Mucosa of descending colon (tissue), 3 donors: ENCODE measurements around the gene PROKR1. TPM values are rescaled to one million over a fixed set of nuclear protein-coding genes. Genes with fewer than 3 reads are reported as not detected.

Experiments
- ATAC-seq: fragments of 200-7000 bp; cut with Tn5 transposase; one replicate; pipeline ENCODE4 v1.9.1; 2020; ENCODE audit warnings: mild to moderate bottlenecking, moderate library complexity
- DNase-seq, 3 donors: peaks; one replicate each; pipeline ENCODE4 v3.0.0-alpha.2; 2020
- H3K36me3 ChIP-seq: fragments of 200-600 bp; one replicate; pipeline ENCODE4 v1.8.0; 2021; ENCODE audit warnings: low read depth, mild to moderate bottlenecking
- H3K4me1 ChIP-seq: fragments of 200-600 bp; one replicate; pipeline ENCODE4 v1.8.0; 2021; ENCODE audit warnings: low read depth, mild to moderate bottlenecking
- H3K4me3 ChIP-seq: fragments of 200-600 bp; one replicate; pipeline ENCODE4 v1.8.0; 2021; ENCODE audit warnings: mild to moderate bottlenecking
- H3K9me3 ChIP-seq: fragments of 200-600 bp; one replicate; pipeline ENCODE4 v1.8.0; 2021; ENCODE audit warnings: mild to moderate bottlenecking
- CTCF ChIP-seq: fragments of 200-600 bp; IDR thresholded peaks from one replicate; pipeline ENCODE4 v1.8.0; 2022; ENCODE audit warnings: antibody characterized with exemption, mild to moderate bottlenecking
- intact Hi-C, 2 donors: fragments of 100-400 bp; cut with DNase I in 1 of 2; cut with micrococcal nuclease in 1 of 2; formaldehyde crosslinking; loops; one replicate each; pipeline versions ENCODE4 v1.11.0 to v1.11.1; 2022; cut with DNase I, micrococcal nuclease
- total RNA-seq, 3 donors: library from RNA; stranded (reverse); fragmentation: NEBNext Ultra II Directional in 2 of 3; extraction: Animal tissue kit (Norgen Biotek cat#: 25700) in 2 of 3; gene quantifications; one replicate each; pipeline versions ENCODE4 v1.2.1 to v1.2.4, GENCODE V29; 2021 to 2023
- donor health status: DM: no; HTN: no; CAD: no; lungs with moderate emphysema.
- donor health status: DM: no; HTN: no; CAD: no.
- donor health status: DM: no; HTN: yes; CAD: no.

PROKR1 gene
- total RNA-seq, 3 donors from 2014 or later: 0.12 to 0.73 TPM; not detected in 1

- TF ChIP-seq CTCF: no peak
- Histone ChIP-seq H3K4me3 (no peak overlapping the region), H3K9me3 (no peaks in the 10 kb centered on the region), H3K36me3 (no peaks in the 10 kb centered on the region), H3K4me1 (no peaks in the 10 kb centered on the region)
- ATAC-seq (peak; percentile 45), DNase-seq (peak in 1 of 3 donors; percentile 7)
- intact Hi-C loops: no loop called here
Measured at GRCh38 chr2:68653538-68653982, 10.2 kb downstream of the PROKR1 start.

- Histone ChIP-seq H3K4me3 (no peak overlapping the region), H3K36me3 (no peaks in the 10 kb centered on the region), H3K4me1 (no peaks in the 10 kb centered on the region), H3K9me3 (no peaks in the 10 kb centered on the region)
- intact Hi-C loops: no loop called here
- ATAC-seq (no peak), DNase-seq (no peak)
- TF ChIP-seq CTCF: no peak
Measured at GRCh38 chr2:68658266-68658665, 14.9 kb downstream of the PROKR1 start.

GRCh38 chr2:68659081-68659480, 15.7 kb downstream of the PROKR1 start:
- TF ChIP-seq CTCF: no peak
- H3K36me3 ChIP-seq: no peaks in the 10 kb centered on the region
- DNase-seq (no peak), ATAC-seq (no peak)
- no peaks in the 10 kb centered on the region for H3K4me1 ChIP-seq
- intact Hi-C loops: no loop called here
- H3K9me3 ChIP-seq: no peaks in the 10 kb centered on the region
- no peak overlapping the region for H3K4me3 ChIP-seq

GRCh38 chr2:68660658-68661057, 17.3 kb downstream of the PROKR1 start:
- Histone ChIP-seq H3K36me3 (no peaks in the 10 kb centered on the region), H3K9me3 (no peaks in the 10 kb centered on the region), H3K4me1 (no peaks in the 10 kb centered on the region), H3K4me3 (no peak overlapping the region)
- intact Hi-C loops: no loop called here
- DNase-seq: no peak
- no peak for ATAC-seq
- TF ChIP-seq CTCF: no peak

GRCh38 chr2:68662466-68662865, 19.1 kb downstream of the PROKR1 start:
- DNase-seq (no peak), ATAC-seq (no peak)
- H3K36me3 ChIP-seq: no peaks in the 10 kb centered on the region
- H3K9me3 ChIP-seq: no peaks in the 10 kb centered on the region
- H3K4me3 ChIP-seq: no peak overlapping the region
- no peak for TF ChIP-seq CTCF
- intact Hi-C loops: no loop called here
- H3K4me1 ChIP-seq: no peaks in the 10 kb centered on the region
